Fibroblast of the conjunctiva (primary cell): Measurements from ENCODE around the gene NOC4L.

ENCODE experiments used
- DNase-seq: peaks from one replicate; pipeline ENCODE4 v3.0.0-alpha.2; 2010; ENCODE audit warnings: low read depth

NOC4L gene

GRCh38 chr12:132170094-132170636 lies 25.9 kb downstream of the NOC4L start:
- no peak for DNase-seq

- no peak for DNase-seq
These were observed 26.5 kb downstream of the NOC4L start for GRCh38 chr12:132170637-132171292.

GRCh38 chr12:132171293-132171967 lies 27.2 kb downstream of the NOC4L start:
- DNase-seq, result no peak

GRCh38 chr12:132171968-132172521 lies 27.8 kb downstream of the NOC4L start:
- no peak for DNase-seq

GRCh38 chr12:132172619-132173018 lies 28.4 kb downstream of the NOC4L start:
- DNase-seq, result no peak

- DNase-seq, result no peak
These were observed 29.1 kb downstream of the NOC4L start for GRCh38 chr12:132173135-132174014.

GRCh38 chr12:132174015-132174838 lies 30.0 kb downstream of the NOC4L start:
- DNase-seq, result no peak

- DNase-seq, result no peak
These were observed 30.7 kb downstream of the NOC4L start for GRCh38 chr12:132174839-132175490.

- no peak for DNase-seq
These were observed 31.5 kb downstream of the NOC4L start for GRCh38 chr12:132175496-132176384.

- no peak for DNase-seq
These were observed 32.2 kb downstream of the NOC4L start for GRCh38 chr12:132176385-132176919.

GRCh38 chr12:132176920-132177551 lies 32.8 kb downstream of the NOC4L start:
- DNase-seq, result no peak

GRCh38 chr12:132178316-132178715 lies 34.1 kb downstream of the NOC4L start:
- no peak for DNase-seq

- no peak for DNase-seq
These were observed 34.6 kb downstream of the NOC4L start for GRCh38 chr12:132178801-132179401.

GRCh38 chr12:132179431-132180362 lies 35.4 kb downstream of the NOC4L start:
- no peak for DNase-seq

GRCh38 chr12:132180648-132181546 lies 36.6 kb downstream of the NOC4L start:
- no peak for DNase-seq

- no peak for DNase-seq
These were observed 37.4 kb downstream of the NOC4L start for GRCh38 chr12:132181570-132182200.
